H9 (cell line): ENCODE data around the gene RAB5A. TPM values are rescaled to one million over a fixed set of nuclear protein-coding genes. Genes with fewer than 3 reads are reported as not detected.

Source experiments
- DNase-seq: peaks from one replicate; pipeline ENCODE4 v3.0.0-alpha.2; 2017
- H2AFZ ChIP-seq: one replicate; pipeline ENCODE4 v1.6.1; 2013; ENCODE audit warnings: mild to moderate bottlenecking, low read length, control low read depth, moderate library complexity
- H2AK5ac ChIP-seq: 2 replicates; pipeline ENCODE4 v1.6.1; 2013; ENCODE audit warnings: low read length, control low read depth, mixed read lengths; ENCODE audit not compliant: insufficient read length
- H2BK120ac ChIP-seq: one replicate; pipeline ENCODE4 v1.6.1; 2013; ENCODE audit warnings: low read depth, mild to moderate bottlenecking, low read length, control low read depth, inconsistent platforms; ENCODE audit not compliant: poor library complexity, severe bottlenecking
- H2BK12ac ChIP-seq: 2 replicates; pipeline ENCODE4 v1.6.1; 2013; ENCODE audit warnings: low read length, control low read depth, mixed read lengths, low read depth; ENCODE audit not compliant: insufficient read length
- H2BK15ac ChIP-seq: 2 replicates; pipeline ENCODE4 v1.6.1; 2013; ENCODE audit warnings: low read depth, low read length, control low read depth
- H2BK20ac ChIP-seq: one replicate; pipeline ENCODE4 v1.6.1; 2013; ENCODE audit warnings: low read depth, mild to moderate bottlenecking, low read length, control low read depth, inconsistent platforms; ENCODE audit not compliant: poor library complexity, severe bottlenecking
- H2BK5ac ChIP-seq: 2 replicates; pipeline ENCODE4 v1.6.1; 2013; ENCODE audit warnings: low read length, control low read depth, mixed read lengths; ENCODE audit not compliant: insufficient read length
- H3K14ac ChIP-seq: 2 replicates; pipeline ENCODE4 v1.6.1; 2013; ENCODE audit warnings: low read length, control low read depth; ENCODE audit not compliant: insufficient read depth
- H3K18ac ChIP-seq: 2 replicates; pipeline ENCODE4 v1.6.1; 2013; ENCODE audit warnings: low read depth, mild to moderate bottlenecking, mixed read lengths, low read length, control low read depth; ENCODE audit not compliant: insufficient read length
- H3K23ac ChIP-seq: 2 replicates; pipeline ENCODE4 v1.6.1; 2013; ENCODE audit warnings: low read length, control low read depth, mixed read lengths, low read depth; ENCODE audit not compliant: insufficient read length
- H3K23me2 ChIP-seq: 2 replicates; pipeline ENCODE4 v1.6.1; 2013; ENCODE audit warnings: low read depth, mild to moderate bottlenecking, mixed read lengths, low read length, control low read depth; ENCODE audit not compliant: insufficient read length, poor library complexity, severe bottlenecking
- H3K27ac ChIP-seq: 2 replicates; pipeline ENCODE4 v1.5.1; 2013; ENCODE audit warnings: low read length, control low read depth, mixed read lengths, low read depth; ENCODE audit not compliant: insufficient read length
- H3K27me3 ChIP-seq: 2 replicates; pipeline ENCODE4 v1.6.1; 2013; ENCODE audit warnings: low read length, control low read depth, inconsistent platforms; ENCODE audit not compliant: insufficient read depth
- H3K4ac ChIP-seq: 2 replicates; pipeline ENCODE4 v1.6.1; 2013; ENCODE audit warnings: low read depth, mild to moderate bottlenecking, control low read depth, inconsistent platforms, low read length, moderate library complexity
- H3K4me1 ChIP-seq: 2 replicates; pipeline ENCODE4 v1.6.1; 2013; ENCODE audit warnings: low read length, control low read depth, inconsistent platforms; ENCODE audit not compliant: insufficient read depth
- H3K4me2 ChIP-seq: 2 replicates; pipeline ENCODE4 v1.6.1; 2013; ENCODE audit warnings: low read length, control low read depth, mixed read lengths; ENCODE audit not compliant: insufficient read length, insufficient read depth
- H3K56ac ChIP-seq: 2 replicates; pipeline ENCODE4 v1.6.1; 2013; ENCODE audit warnings: low read depth, mild to moderate bottlenecking, mixed read lengths, low read length, control low read depth; ENCODE audit not compliant: insufficient read length
- H3K79me1 ChIP-seq: 2 replicates; pipeline ENCODE4 v1.6.1; 2013; ENCODE audit warnings: low read depth, mild to moderate bottlenecking, moderate library complexity, low read length, control low read depth, inconsistent platforms; ENCODE audit not compliant: insufficient read depth, poor library complexity, severe bottlenecking
- H3K79me2 ChIP-seq: 2 replicates; pipeline ENCODE4 v1.6.1; 2013; ENCODE audit warnings: low read length, control low read depth, inconsistent platforms; ENCODE audit not compliant: insufficient read depth
- H3K9ac ChIP-seq: 2 replicates; pipeline ENCODE4 v1.6.1; 2013; ENCODE audit warnings: low read length, control low read depth, mixed read lengths; ENCODE audit not compliant: insufficient read length; ENCODE audit errors: extremely low read depth
- H3K9me3 ChIP-seq: one replicate; pipeline ENCODE4 v1.6.1; 2013; ENCODE audit warnings: low read depth, low read length, inconsistent platforms; ENCODE audit not compliant: control insufficient read depth
- H3T11ph ChIP-seq: one replicate; pipeline ENCODE4 v1.6.1; 2013; ENCODE audit warnings: mild to moderate bottlenecking, low read length, control low read depth, inconsistent platforms
- H4K20me1 ChIP-seq: one replicate; pipeline ENCODE4 v1.6.1; 2013; ENCODE audit not compliant: control insufficient read depth, insufficient read length, insufficient read depth
- H4K5ac ChIP-seq: 2 replicates; pipeline ENCODE4 v1.6.1; 2013; ENCODE audit warnings: low read depth, mild to moderate bottlenecking, mixed read lengths, low read length, control low read depth; ENCODE audit not compliant: insufficient read length
- H4K8ac ChIP-seq: replicated peaks from 2 replicates; pipeline ENCODE4 v1.6.1; 2013; ENCODE audit warnings: low read length, control low read depth, mixed read lengths, low read depth; ENCODE audit not compliant: insufficient read length
- H4K91ac ChIP-seq: 2 replicates; pipeline ENCODE4 v1.6.1; 2013; ENCODE audit warnings: low read depth, mild to moderate bottlenecking, moderate library complexity, mixed read lengths, low read length, control low read depth; ENCODE audit not compliant: insufficient read length
- H3K27ac Mint-ChIP-seq, 3 experiments: 2 replicates in 2 of 3; 3 replicates in 1 of 3; pipeline ENCODE4 v1.8.0; 2020 to 2021; ENCODE audit warnings: mixed read lengths in 3 of 3, mild to moderate bottlenecking in 1 of 3, moderate library complexity in 1 of 3
- H3K27me3 Mint-ChIP-seq: 2 replicates; pipeline ENCODE4 v1.8.0; 2021; ENCODE audit warnings: low read depth, mild to moderate bottlenecking, moderate library complexity, mixed read lengths
- H3K36me3 Mint-ChIP-seq, 3 experiments: 2 replicates in 2 of 3; 3 replicates in 1 of 3; pipeline ENCODE4 v1.8.0; 2020 to 2021; ENCODE audit warnings: low read depth in 3 of 3, mixed read lengths in 3 of 3; ENCODE audit not compliant: insufficient read depth in 1 of 3
- H3K4me1 Mint-ChIP-seq, 2 experiments: 2 replicates each; pipeline ENCODE4 v1.8.0; 2020; ENCODE audit warnings: mixed read lengths in 2 of 2
- H3K4me3 Mint-ChIP-seq, 2 experiments: 2 replicates in 1 of 2; 3 replicates in 1 of 2; pipeline ENCODE4 v1.8.0; 2020 to 2021; ENCODE audit warnings: mild to moderate bottlenecking in 2 of 2, mixed read lengths in 2 of 2, moderate library complexity in 1 of 2
- H3K9me3 Mint-ChIP-seq, 2 experiments: 2 replicates in 1 of 2; 3 replicates in 1 of 2; pipeline ENCODE4 v1.8.0; 2020; ENCODE audit warnings: mild to moderate bottlenecking in 2 of 2, mixed read lengths in 2 of 2, moderate library complexity in 1 of 2
- CTCF ChIP-seq: fragments of 200-600 bp; sonication (generic); conservative IDR thresholded peaks from 3 replicates; pipeline ENCODE4 v1.8.0; 2021; ENCODE audit warnings: antibody characterized with exemption, mild to moderate bottlenecking
- WGBS: extraction: QIAGEN DNeasy Blood & Tissue Kit; methylation state at CpG from one replicate; pipeline ENCODE4 v1.1.7; 2013; ENCODE audit warnings: missing lambda C conversion rate, low lambda C conversion rate, mixed read lengths; ENCODE audit not compliant: insufficient read length; ENCODE audit errors: extremely low coverage; 5-methylcytosine and 5-hydroxymethylcytosine counted together
- total RNA-seq: library from RNA; stranded (reverse); gene quantifications from 2 replicates; pipeline ENCODE4 v1.2.1, GENCODE V29; 2021

Gene RAB5A
- total RNA-seq, 1 experiment from 2014 or later, result 84.8 TPM

- Histone ChIP-seq H2BK12ac (no peak overlapping the region), H3T11ph (no peak overlapping the region), H2BK120ac (no peak overlapping the region), H4K20me1 (no peaks in the 10 kb centered on the region), H4K8ac (no peak overlapping the region), H2BK15ac (no peak overlapping the region), H4K5ac (no peak overlapping the region), H4K91ac (no peak overlapping the region), H3K18ac (no peak overlapping the region), H2AFZ (no peak overlapping the region), H2BK5ac (no peak overlapping the region), H3K9ac (no peak overlapping the region), H3K4ac (no peak overlapping the region), H3K79me2 (no peaks in the 10 kb centered on the region), H3K23me2 (no peaks in the 10 kb centered on the region), H3K23ac (no peak overlapping the region), H3K14ac (no peak overlapping the region), H3K4me2 (no peak overlapping the region), H2AK5ac (no peak overlapping the region), H3K27me3 (no peaks in the 10 kb centered on the region), H3K56ac (no peak overlapping the region), H3K27ac (no peak overlapping the region), H3K4me1 (no peaks in the 10 kb centered on the region), H2BK20ac (no peak overlapping the region), H3K9me3 (no peaks in the 10 kb centered on the region), H3K79me1 (no peaks in the 10 kb centered on the region)
- Mint-ChIP-seq H3K36me3 (peaks cover 0 to 7% (median 0%) of the 10 kb centered on the region in 3 experiments; a peak in 1 of 7 replicates), H3K4me3 (no peak overlapping the region), H3K4me1 (peaks cover 7% of the 10 kb centered on the region in 2 experiments), H3K27me3 (no peaks in the 10 kb centered on the region), H3K9me3 (no peaks in the 10 kb centered on the region; a peak in 2 of 5 replicates), H3K27ac (no peak overlapping the region)
- WGBS, result no CpG with 5 or more reads among the region's 1 CpG
- DNase-seq, result no peak
- no peak for TF ChIP-seq CTCF
Measured at GRCh38 chr3:19917167-19917566, 29.7 kb upstream of the RAB5A start.
